Tibial artery (tissue), 4 donors: Measurements from ENCODE around the gene PADI3.

Experiments
- DNase-seq, 2 donors: peaks; one replicate each; pipeline ENCODE4 v3.0.0-alpha.2; 2019
- H3K27ac ChIP-seq, 2 donors: fragments of 200-600 bp; sonication (generic) in 1 of 2; 1 replicate in 1 of 2; 2 replicates in 1 of 2; pipeline ENCODE4 v1.5.1; 2018 to 2019; ENCODE audit warnings: mild to moderate bottlenecking in 1 of 2
- H3K27me3 ChIP-seq, 2 donors: fragments of 200-600 bp; sonication (generic) in 1 of 2; one replicate each; pipeline versions ENCODE4 v1.5.1 to v1.6.0; 2016 to 2019
- H3K36me3 ChIP-seq, 3 donors: fragments of 200-600 bp; sonication (generic) in 2 of 3; one replicate each; pipeline ENCODE4 v1.5.1; 2016 to 2019; ENCODE audit warnings: mild to moderate bottlenecking in 2 of 3
- H3K4me1 ChIP-seq, 4 donors: fragments of 200-600 bp; sonication (generic) in 2 of 4; 1 replicate in 3 of 4; 2 replicates in 1 of 4; pipeline ENCODE4 v1.5.1; 2016 to 2019
- H3K4me3 ChIP-seq, 2 donors: fragments of 200-600 bp; sonication (generic) in 1 of 2; 1 replicate in 1 of 2; 2 replicates in 1 of 2; pipeline ENCODE4 v1.5.1; 2018 to 2019; ENCODE audit warnings: mild to moderate bottlenecking in 2 of 2
- H3K9me3 ChIP-seq, 3 donors: fragments of 200-600 bp; sonication (generic) in 1 of 3; one replicate each; pipeline ENCODE4 v1.5.1; 2016 to 2019
- intact Hi-C: fragments of 100-400 bp; cut with DNase I; formaldehyde crosslinking; loops from one replicate; pipeline ENCODE4 v1.15.0; 2023; ENCODE audit warnings: low total_unique reads
- TF ChIP-seq, protein P1 (sequence below), 2 experiments: fragments of 200-600 bp in 1 of 2; fragments of 450-650 bp in 1 of 2; IDR thresholded peaks; one replicate each; pipeline ENCODE4 v1.5.1; 2017 to 2019; ENCODE audit warnings: antibody characterized with exemption in 2 of 2, mild to moderate bottlenecking in 1 of 2, moderate library complexity in 1 of 2

PADI3 gene

DNA sequence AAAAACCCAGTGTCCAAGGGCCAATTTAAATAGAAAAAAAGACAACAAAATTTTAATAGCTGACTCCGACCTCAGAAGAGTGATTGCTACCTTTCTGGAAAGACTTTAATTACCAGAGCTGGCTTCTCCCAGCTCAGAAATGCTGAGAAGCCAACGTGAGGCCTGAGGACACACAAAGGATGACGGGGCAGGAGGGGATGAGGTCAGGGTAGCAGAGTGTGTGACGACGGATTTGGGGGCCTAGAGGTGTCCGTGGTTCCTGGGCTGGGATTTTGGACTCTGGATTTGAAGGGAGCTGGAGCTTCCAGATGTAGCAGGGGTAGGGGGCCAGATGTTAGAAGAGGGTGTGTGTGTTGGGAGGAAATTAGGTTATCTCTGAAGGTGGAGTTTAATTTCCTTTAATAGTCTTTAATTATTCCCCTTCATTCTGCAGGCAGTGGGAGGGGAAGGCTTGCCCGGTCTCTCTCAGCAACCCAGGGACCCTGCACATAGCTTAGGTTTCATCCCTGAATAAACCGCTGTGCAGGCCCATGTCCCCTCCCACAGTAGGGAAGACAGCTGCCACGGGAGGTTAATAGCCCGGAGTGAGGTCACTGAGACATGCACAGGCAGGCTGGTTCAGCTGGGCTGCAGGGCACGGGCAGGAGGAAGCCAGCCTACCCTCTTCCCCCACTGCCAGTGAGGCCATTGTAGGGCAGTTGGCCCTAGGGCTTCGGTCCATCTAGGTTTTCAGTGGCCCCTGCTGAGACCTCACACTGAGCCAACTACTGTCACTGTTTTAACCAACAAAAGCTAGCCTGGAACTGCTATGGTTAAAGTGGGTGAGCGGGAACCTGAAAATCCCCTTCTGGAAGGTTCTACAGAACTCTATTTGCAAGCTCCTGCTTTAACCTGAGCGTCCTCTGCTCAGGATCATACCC is 3.8 kb upstream of the PADI3 start:
- H3K36me3 ChIP-seq, result no peaks in the 10 kb centered on the region
- no peaks in the 10 kb centered on the region for H3K9me3 ChIP-seq
- TF ChIP-seq, protein P1, sequence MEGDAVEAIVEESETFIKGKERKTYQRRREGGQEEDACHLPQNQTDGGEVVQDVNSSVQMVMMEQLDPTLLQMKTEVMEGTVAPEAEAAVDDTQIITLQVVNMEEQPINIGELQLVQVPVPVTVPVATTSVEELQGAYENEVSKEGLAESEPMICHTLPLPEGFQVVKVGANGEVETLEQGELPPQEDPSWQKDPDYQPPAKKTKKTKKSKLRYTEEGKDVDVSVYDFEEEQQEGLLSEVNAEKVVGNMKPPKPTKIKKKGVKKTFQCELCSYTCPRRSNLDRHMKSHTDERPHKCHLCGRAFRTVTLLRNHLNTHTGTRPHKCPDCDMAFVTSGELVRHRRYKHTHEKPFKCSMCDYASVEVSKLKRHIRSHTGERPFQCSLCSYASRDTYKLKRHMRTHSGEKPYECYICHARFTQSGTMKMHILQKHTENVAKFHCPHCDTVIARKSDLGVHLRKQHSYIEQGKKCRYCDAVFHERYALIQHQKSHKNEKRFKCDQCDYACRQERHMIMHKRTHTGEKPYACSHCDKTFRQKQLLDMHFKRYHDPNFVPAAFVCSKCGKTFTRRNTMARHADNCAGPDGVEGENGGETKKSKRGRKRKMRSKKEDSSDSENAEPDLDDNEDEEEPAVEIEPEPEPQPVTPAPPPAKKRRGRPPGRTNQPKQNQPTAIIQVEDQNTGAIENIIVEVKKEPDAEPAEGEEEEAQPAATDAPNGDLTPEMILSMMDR (IDR thresholded peaks at IDR 0.05), result no peak
- no peaks in the 10 kb centered on the region for H3K4me1 ChIP-seq
- H3K27me3 ChIP-seq, result peaks cover 0 to 28% of the 10 kb centered on the region in 2 donors
- DNase-seq, result no peak
- H3K4me3 ChIP-seq, result no peak overlapping the region
- H3K27ac ChIP-seq, result no peak overlapping the region
- intact Hi-C loops, result no loop called here

DNA sequence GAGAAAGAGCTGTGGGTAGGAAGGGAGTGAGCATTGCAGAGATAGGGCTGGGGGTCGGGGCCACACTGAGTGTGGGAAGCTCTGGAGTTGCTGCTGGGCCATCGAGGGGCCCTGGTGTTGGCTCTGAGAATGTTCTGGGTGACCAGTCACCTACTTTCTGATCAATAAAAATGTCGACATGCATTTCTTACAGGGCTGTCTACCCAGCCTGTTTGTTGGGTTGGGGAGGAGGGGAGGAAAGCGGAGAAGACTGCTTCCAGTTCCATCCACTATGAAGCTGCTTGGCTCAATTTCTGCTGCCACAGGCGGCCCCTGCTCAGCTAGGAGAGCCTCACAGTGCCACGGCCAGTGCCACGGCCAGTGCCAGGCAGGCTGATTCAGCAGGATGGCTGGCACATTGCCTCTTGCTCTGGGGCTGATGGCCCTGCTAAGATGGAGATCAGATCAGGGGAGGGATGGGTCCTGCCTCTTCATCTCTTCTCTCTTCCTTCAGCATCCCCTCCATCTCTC is 3.0 kb upstream of the PADI3 start:
- intact Hi-C loops, result no loop called here
- H3K4me1 ChIP-seq, result no peaks in the 10 kb centered on the region
- H3K36me3 ChIP-seq, result no peaks in the 10 kb centered on the region
- H3K27ac ChIP-seq, result no peak overlapping the region
- no peak for DNase-seq
- TF ChIP-seq, protein P1 (IDR thresholded peaks at IDR 0.05), result no peak
- no peaks in the 10 kb centered on the region for H3K9me3 ChIP-seq
- H3K27me3 ChIP-seq, result peaks cover 0 to 35% of the 10 kb centered on the region in 2 donors
- no peak overlapping the region for H3K4me3 ChIP-seq

DNA sequence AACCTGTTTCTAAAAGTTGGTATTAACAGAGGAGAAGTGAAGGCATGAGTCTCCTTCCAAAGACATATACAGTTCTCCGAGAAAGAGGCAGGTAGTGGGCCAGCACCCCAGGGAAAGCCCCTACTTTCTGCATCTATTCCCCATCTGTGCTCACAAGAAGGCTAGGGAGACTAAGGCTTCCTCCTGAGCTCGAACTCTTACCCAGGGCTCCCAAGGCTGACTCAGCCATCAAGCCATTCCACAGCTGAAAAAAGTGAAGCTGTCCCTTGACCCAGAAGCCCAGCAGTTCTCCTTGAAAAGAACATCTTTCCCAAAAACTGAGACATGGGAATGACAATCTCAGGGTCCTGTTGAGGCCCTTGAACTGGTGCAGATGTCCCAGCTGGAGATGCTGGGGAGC is 1.9 kb upstream of the PADI3 start:
- Histone ChIP-seq H3K27ac (no peak overlapping the region), H3K4me3 (no peak overlapping the region), H3K9me3 (no peaks in the 10 kb centered on the region), H3K36me3 (no peaks in the 10 kb centered on the region), H3K27me3 (peaks cover 0 to 41% of the 10 kb centered on the region in 2 donors), H3K4me1 (no peaks in the 10 kb centered on the region)
- intact Hi-C loops, result no loop called here
- TF ChIP-seq, protein P1 (IDR thresholded peaks at IDR 0.05), result no peak
- DNase-seq, result no peak

DNA sequence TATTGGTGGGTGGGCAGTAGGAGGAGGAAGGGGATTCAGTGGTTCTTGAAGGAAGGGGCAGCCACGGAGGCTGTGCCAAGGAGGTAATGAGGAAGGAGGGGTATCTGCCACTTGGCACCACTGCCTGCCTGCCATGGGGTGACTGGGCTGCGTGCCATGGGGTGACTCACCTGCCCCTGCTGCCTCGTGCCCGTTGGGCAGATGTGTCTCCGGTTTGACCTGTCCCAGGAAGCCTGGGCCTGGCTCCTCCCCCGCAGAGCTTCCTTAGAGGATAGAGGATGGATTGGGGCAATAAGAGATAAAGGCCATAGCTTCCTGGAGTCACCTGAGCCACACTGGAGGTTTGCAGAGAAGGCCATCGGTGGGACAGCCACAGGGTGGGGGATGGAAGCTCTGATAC is 1.7 kb downstream of the PADI3 start:
- H3K4me3 ChIP-seq, result no peak overlapping the region
- no peaks in the 10 kb centered on the region for H3K36me3 ChIP-seq
- intact Hi-C loops, result no loop called here
- no peak overlapping the region for H3K27ac ChIP-seq
- DNase-seq, result no peak
- TF ChIP-seq, protein P1 (IDR thresholded peaks at IDR 0.05), result no peak
- H3K4me1 ChIP-seq, result no peaks in the 10 kb centered on the region
- no peaks in the 10 kb centered on the region for H3K9me3 ChIP-seq
- peaks cover 0 to 53% of the 10 kb centered on the region in 2 donors for H3K27me3 ChIP-seq

DNA sequence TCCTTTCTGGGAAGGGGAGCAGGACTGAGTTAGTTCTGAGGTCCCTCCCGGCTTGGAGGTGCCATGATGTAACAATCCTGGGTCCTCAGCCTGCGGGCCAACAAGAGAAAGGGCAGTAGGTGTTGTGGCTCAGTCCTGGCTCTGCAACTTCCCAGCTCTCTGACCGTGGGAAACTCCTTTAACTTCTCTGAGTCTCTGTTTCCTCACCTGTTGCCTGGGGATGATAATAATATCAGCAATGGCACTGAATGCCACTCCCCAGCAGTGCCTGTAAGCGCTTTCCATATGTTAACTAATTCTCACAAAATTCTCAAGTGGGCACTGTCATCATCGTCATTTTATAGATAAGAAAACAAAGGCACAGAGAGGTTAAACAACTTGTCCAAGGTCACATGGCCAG is 2.3 kb downstream of the PADI3 start:
- TF ChIP-seq, protein P1 (IDR thresholded peaks at IDR 0.05), result no peak
- intact Hi-C loops, result no loop called here
- Histone ChIP-seq H3K4me1 (no peaks in the 10 kb centered on the region), H3K27ac (no peak overlapping the region), H3K4me3 (no peak overlapping the region), H3K9me3 (no peaks in the 10 kb centered on the region), H3K36me3 (no peaks in the 10 kb centered on the region), H3K27me3 (peaks cover 0 to 60% of the 10 kb centered on the region in 2 donors)
- DNase-seq, result no peak
